Measurements from ENCODE around the gene RASAL3. TPM values are rescaled to one million over a fixed set of nuclear protein-coding genes. Genes with fewer than 3 reads are reported as not detected.
"Not testable (repeated sequence)": the region's sequence is repeated elsewhere in the genome, so short reads cannot be mapped to it uniquely, and the experiment has no call there.

RASAL3 gene
- total RNA-seq, 1 donor from 2014 or later = 89.3 TPM

DNA sequence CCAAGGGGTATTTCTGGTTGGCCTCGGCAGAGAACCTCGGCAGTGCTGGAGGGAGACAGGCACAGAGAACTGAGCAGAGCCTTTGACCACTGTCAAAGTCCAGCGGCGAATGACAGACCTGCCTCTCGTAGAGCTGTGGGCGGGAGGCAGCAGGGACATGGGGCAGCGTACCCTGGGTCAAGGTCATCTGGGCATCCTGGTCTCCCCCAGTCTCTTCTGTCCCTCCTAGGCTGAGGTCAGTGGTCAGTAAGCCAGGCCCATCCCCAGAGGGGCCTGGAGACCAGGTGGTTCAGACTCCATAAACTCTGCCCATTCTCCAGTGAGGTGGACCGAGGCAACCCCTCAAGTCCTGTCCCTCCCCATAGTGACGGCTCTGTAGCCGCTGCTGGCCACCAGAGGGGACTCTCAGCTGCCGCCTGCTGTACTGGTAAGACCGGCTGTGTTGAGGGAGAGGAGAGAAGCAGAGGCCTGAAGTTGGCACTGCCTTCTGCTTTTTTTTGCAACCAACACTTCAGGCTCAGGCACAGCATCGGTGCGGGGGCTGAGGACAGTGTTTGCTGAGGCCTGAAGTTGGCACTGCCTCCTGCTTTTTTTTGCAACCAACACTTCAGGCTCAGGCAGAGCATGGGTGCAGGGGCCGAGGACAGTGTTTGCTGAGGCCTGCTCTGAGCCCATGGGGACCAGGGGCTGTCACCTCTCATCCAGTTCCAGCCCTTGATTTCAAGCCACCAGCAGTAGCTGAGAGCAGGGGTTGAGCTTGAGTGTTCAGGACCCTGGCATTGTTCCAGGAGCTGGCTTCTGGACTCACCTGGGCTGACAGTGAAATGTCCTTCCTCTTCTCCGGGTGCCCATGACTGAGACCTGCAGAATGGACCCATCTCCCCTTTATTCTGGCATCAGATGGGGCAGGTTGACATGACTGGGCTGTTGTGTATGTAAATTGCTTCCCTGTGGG, 15.3 kb upstream of the RASAL3 start, which contains the start of gene PGLYRP2:
Gene PGLYRP2 (minus strand): TSS at position 111 of the 955 bp plus-strand sequence. CDS start 130 bp downstream, outside the sequence.
- H3K4me1 Mint-ChIP-seq = no peaks in the 10 kb centered on the region
- no peak for ATAC-seq (ENCODE audit: low read depth)

DNA sequence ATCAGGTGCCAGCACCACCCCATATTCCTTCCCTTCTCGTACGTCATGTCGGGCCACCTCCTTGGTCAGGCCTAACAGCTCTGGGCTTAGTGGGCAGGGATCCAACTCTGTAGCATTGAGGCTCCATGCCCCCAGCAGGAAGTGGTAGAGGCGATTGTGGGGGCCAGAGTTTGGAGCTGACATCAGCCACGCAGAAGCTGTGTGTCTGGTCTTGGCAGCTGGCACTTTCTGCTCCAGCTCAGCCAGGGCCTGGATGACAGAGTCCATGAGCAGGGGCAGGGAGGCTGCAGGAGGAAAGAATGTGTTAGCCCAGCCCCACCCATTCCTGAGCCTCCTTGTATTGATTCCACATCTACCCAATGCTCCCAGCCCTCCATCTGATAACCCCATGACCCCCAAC, 12.0 kb upstream of the RASAL3 start:
- no peaks in the 10 kb centered on the region for H3K27me3 Mint-ChIP-seq
- H3K4me1 Mint-ChIP-seq = peaks cover 2% of the 10 kb centered on the region
- DNase-seq (no peak), ATAC-seq (ENCODE audit: low read depth) (no peak)
- H3K9me3 Mint-ChIP-seq = no peaks in the 10 kb centered on the region
- ChIA-PET POLR2A (no interaction called here), CTCF (no interaction called here)
- TF ChIP-seq, protein P1, sequence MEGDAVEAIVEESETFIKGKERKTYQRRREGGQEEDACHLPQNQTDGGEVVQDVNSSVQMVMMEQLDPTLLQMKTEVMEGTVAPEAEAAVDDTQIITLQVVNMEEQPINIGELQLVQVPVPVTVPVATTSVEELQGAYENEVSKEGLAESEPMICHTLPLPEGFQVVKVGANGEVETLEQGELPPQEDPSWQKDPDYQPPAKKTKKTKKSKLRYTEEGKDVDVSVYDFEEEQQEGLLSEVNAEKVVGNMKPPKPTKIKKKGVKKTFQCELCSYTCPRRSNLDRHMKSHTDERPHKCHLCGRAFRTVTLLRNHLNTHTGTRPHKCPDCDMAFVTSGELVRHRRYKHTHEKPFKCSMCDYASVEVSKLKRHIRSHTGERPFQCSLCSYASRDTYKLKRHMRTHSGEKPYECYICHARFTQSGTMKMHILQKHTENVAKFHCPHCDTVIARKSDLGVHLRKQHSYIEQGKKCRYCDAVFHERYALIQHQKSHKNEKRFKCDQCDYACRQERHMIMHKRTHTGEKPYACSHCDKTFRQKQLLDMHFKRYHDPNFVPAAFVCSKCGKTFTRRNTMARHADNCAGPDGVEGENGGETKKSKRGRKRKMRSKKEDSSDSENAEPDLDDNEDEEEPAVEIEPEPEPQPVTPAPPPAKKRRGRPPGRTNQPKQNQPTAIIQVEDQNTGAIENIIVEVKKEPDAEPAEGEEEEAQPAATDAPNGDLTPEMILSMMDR (IDR thresholded peaks at IDR 0.05) = no peak
- H3K4me3 Mint-ChIP-seq = no peak overlapping the region
- no peak overlapping the region for H3K27ac Mint-ChIP-seq
- H3K36me3 Mint-ChIP-seq (ENCODE audit: low read depth) = no peaks in the 10 kb centered on the region
- intact Hi-C loops (cut with micrococcal nuclease) = no loop called here

More for the DNA sequence above, 15.3 kb upstream of the RASAL3 start, which contains the start of gene PGLYRP2:
- ChIA-PET CTCF (no interaction called here), POLR2A (no interaction called here)
- no peaks in the 10 kb centered on the region for H3K36me3 Mint-ChIP-seq (ENCODE audit: low read depth)
- H3K4me3 Mint-ChIP-seq = no peak within 1 kb of the TSS
- H3K9me3 Mint-ChIP-seq = no peaks in the 10 kb centered on the region
- TF ChIP-seq, protein P1 (IDR thresholded peaks at IDR 0.05) = no peak
- no peaks in the 10 kb centered on the region for H3K27me3 Mint-ChIP-seq
- H3K27ac Mint-ChIP-seq = no peak within 1 kb of the TSS
- intact Hi-C loops (cut with micrococcal nuclease) = no loop called here
- DNase-seq = no peak

DNA sequence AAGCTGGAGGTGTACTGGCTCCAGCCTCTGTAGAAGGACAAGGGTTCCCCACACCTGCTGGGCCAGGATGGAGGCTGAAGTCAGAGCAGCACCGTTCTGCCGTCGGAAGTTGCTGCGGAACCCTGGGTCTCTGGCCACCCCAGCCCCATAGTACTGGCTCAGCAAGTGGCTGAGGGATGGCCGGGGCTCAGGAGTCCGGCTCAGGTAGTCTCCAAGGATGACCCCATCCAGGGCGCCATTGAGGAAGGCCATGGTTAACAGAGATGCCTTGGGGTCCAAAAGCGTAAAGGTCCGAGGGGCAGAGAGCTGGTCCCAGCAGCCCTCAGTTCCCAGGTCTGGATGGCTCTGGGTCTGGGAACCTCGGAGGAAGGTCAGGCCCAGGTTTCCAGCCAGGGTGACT, 11.3 kb upstream of the RASAL3 start:
- Mint-ChIP-seq H3K27ac (no peak overlapping the region), H3K27me3 (no peaks in the 10 kb centered on the region), H3K36me3 (ENCODE audit: low read depth) (no peaks in the 10 kb centered on the region), H3K9me3 (no peaks in the 10 kb centered on the region), H3K4me3 (no peak overlapping the region), H3K4me1 (peaks cover 3% of the 10 kb centered on the region)
- DNase-seq = no peak
- ChIA-PET CTCF (no interaction called here), POLR2A (no interaction called here)
- intact Hi-C loops (cut with micrococcal nuclease) = no loop called here
- no peak for ATAC-seq (ENCODE audit: low read depth)
- TF ChIP-seq, protein P1 (IDR thresholded peaks at IDR 0.05) = no peak

DNA sequence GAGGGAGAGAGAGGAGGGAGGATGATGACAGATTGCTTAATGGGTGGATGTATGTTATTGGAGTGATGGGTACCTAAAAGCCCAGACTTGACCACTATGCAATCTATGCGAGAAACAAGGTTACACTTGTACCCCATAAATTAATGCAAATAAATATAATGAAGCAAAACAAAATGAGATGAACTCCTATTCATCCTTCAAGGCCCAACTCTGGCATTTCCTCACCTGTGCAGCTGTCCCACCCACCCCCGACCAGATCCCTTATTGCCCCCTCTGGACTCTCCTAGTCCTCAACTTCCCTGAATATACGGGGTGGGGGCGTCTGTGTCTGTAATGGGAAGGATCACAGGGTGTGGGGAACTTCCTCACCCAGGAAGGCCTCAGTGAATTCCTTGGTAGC, 10.8 kb upstream of the RASAL3 start:
- peaks cover under 1% of the 10 kb centered on the region for H3K27me3 Mint-ChIP-seq
- H3K27ac Mint-ChIP-seq = no peak overlapping the region
- ATAC-seq (ENCODE audit: low read depth) (no peak), DNase-seq (no peak)
- POLR2A ChIA-PET = no interaction called here
- intact Hi-C loops (cut with micrococcal nuclease) = no loop called here
- TF ChIP-seq, protein P1 (IDR thresholded peaks at IDR 0.05) = no peak
- H3K4me3 Mint-ChIP-seq = no peak overlapping the region
- H3K36me3 Mint-ChIP-seq (ENCODE audit: low read depth) = no peaks in the 10 kb centered on the region
- CTCF ChIA-PET = no interaction called here
- H3K4me1 Mint-ChIP-seq = peaks cover 3% of the 10 kb centered on the region
- H3K9me3 Mint-ChIP-seq = no peaks in the 10 kb centered on the region

DNA sequence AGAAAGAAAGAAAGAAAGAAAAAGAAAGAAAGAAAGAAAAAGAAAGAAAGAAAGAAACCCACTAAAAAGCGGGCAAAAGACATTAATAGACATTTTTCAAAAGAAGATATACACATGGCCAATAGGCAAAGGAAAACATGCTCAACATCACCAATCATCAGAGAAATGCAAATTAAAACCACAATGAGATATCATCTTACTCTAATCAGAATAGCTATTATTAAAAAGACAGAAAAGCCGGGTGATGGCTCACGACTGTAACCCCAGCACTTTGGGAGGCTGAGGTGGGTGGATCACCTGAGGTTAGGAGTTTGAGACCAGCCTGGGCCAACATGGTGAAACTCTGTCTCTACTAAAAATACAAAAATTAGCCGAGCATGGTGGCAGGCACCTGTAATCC, 9.5 kb upstream of the RASAL3 start:
- H3K4me3 Mint-ChIP-seq; H3K27ac Mint-ChIP-seq; H3K36me3 Mint-ChIP-seq (ENCODE audit: low read depth); DNase-seq; intact Hi-C loops (cut with micrococcal nuclease); CTCF ChIA-PET; H3K9me3 Mint-ChIP-seq; POLR2A ChIA-PET; ATAC-seq (ENCODE audit: low read depth): not testable (repeated sequence)
- peaks cover 15% of the 10 kb centered on the region for H3K4me1 Mint-ChIP-seq
- H3K27me3 Mint-ChIP-seq = peaks cover 11% of the 10 kb centered on the region

All from activated B cell treated with CpG ODN at 0.5 μM for 24 hours (primary cell).